Measurements from ENCODE around the gene HPCA. TPM values are rescaled to one million over a fixed set of nuclear protein-coding genes. Genes with fewer than 3 reads are reported as not detected.
A peak's percentile ranks its signal among the peaks of the same experiment; 100 is the strongest.

Gene HPCA
- total RNA-seq, 1 donor from 2014 or later = 0.86 TPM

DNA sequence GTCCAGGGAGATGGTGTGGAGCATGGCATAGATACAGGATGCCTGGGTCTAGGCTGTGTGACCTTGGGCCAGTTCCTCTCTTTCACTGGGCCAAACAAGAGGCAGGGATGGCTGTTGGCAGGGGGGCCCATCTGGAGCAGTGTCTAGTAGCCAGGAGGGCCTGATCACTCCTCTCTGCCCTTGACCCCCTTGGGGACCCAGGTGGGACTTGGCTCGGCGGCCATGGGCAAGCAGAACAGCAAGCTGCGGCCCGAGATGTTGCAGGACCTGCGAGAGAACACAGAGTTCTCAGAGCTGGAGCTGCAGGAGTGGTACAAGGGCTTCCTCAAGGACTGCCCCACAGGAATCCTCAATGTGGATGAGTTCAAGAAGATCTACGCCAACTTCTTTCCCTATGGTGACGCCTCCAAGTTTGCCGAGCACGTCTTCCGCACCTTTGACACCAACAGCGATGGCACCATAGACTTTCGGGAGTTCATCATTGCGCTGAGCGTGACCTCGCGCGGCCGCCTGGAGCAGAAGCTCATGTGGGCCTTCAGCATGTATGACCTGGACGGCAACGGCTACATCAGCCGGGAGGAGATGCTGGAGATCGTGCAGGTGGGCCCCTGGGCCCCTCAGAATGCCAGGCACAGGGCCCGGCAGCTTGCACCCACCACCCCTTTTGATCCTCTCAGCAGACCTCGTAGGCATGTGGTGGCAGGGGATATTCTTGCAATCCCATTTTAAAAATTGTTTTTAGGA, 2.6 kb downstream of the HPCA start:
- peaks cover 88% of the 10 kb centered on the region for H3K27me3 Mint-ChIP-seq (ENCODE audit: low read depth)
- H3K36me3 Mint-ChIP-seq (ENCODE audit: low read depth) = no peaks in the 10 kb centered on the region
- TF ChIP-seq CTCF (conservative IDR thresholded peaks at IDR 0.05) = no peak

DNA sequence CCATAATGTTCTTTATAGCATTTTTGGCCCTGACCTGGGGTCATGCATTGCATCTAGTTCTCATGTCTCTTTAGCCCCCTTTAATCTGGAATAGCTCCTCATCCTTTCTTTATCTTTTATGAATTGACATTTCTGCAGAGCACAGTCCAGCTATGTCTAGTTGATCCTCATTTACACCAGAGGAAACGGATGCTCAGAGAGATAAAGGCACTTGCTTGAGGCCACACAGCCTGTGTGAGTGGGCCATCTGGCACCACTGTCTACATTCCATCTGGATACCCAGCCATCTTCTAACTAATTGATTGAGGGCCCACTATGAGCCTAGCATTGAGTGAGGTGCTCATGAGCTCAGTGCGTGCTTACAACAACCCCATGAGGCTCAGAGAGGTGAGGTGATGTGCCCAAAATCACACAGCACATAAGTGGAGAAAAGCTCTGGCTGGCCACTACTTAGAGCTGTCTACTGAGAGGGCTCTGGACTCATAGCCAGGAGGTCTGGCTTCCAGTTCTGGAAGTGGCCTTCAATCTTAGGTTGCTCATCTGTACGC, 3.5 kb downstream of the HPCA start:
- Mint-ChIP-seq H3K9me3 (no peaks in the 10 kb centered on the region), H3K27ac (ENCODE audit: unreplicated experiment) (no peak overlapping the region), H3K27me3 (ENCODE audit: low read depth) (peaks cover 81% of the 10 kb centered on the region), H3K4me3 (peak overlapping the region; percentile 53), H3K4me1 (peaks cover 17% of the 10 kb centered on the region), H3K36me3 (ENCODE audit: low read depth) (no peaks in the 10 kb centered on the region)
- no peak for DNase-seq (ENCODE audit: low read depth, low spot score)
- TF ChIP-seq CTCF (conservative IDR thresholded peaks at IDR 0.05) = no peak

More for the DNA sequence above, 2.6 kb downstream of the HPCA start:
- Mint-ChIP-seq H3K9me3 (no peaks in the 10 kb centered on the region), H3K27ac (ENCODE audit: unreplicated experiment) (no peak overlapping the region), H3K4me3 (no peak overlapping the region), H3K4me1 (peaks cover 17% of the 10 kb centered on the region)
- no peak for DNase-seq (ENCODE audit: low read depth, low spot score)

DNA sequence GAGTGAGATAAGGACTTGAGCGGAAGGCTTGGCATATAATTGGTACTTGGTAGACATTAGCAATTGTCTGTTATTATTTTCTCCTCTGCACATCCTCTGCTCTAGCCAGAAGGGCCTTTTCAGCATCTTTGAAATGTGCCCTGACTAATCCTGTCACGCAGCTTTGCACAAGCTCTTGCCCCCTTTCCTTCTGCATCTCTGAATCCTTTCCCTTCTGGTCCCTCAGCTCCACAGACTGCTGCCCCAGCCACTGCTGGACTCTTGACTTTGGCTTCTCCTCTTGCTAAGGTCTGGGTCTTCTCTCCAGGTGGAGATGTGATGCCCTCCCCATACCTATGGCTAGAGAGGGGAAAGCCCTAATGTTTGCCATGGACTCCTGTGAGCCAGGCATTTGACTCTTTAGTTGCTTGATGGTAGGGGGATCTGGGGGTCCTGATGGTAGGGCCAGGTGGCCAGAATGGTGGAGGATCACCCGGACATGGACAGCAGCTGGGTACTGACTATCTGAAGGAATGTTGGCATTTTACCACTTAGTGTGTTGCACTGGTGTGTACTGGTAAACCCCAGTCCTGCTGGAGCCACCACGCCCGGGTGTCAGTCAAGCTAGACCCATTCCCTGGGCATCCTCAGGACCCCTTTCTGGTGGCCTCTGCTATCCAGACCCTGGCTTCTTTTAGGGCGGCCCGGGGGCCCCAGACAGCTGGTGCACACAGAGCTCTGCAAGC, 4.4 kb downstream of the HPCA start:
- peak overlapping the region; percentile 53 for H3K4me3 Mint-ChIP-seq
- no peaks in the 10 kb centered on the region for H3K9me3 Mint-ChIP-seq
- peaks cover 72% of the 10 kb centered on the region for H3K27me3 Mint-ChIP-seq (ENCODE audit: low read depth)
- TF ChIP-seq CTCF (conservative IDR thresholded peaks at IDR 0.05) = no peak
- peaks cover 11% of the 10 kb centered on the region for H3K4me1 Mint-ChIP-seq
- H3K27ac Mint-ChIP-seq (ENCODE audit: unreplicated experiment) = no peak overlapping the region
- no peaks in the 10 kb centered on the region for H3K36me3 Mint-ChIP-seq (ENCODE audit: low read depth)
- DNase-seq (ENCODE audit: low read depth, low spot score) = no peak

DNA sequence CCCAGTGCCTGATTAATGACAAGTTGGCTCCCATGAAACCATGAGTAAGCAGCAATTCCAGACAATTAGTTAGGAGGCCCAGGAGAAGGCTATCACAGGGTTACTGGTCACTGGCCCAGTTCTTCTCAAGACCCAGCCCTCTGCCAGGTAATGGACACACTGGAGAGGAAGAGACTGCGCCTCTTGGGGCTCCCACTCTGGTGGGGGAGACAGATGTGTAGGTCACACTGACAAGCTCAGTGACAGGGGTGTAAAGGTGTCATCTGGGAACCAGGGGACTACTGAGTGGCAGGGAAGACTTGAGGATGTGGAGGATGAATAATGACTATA, 4.9 kb downstream of the HPCA start:
- peaks cover 71% of the 10 kb centered on the region for H3K27me3 Mint-ChIP-seq (ENCODE audit: low read depth)

DNA sequence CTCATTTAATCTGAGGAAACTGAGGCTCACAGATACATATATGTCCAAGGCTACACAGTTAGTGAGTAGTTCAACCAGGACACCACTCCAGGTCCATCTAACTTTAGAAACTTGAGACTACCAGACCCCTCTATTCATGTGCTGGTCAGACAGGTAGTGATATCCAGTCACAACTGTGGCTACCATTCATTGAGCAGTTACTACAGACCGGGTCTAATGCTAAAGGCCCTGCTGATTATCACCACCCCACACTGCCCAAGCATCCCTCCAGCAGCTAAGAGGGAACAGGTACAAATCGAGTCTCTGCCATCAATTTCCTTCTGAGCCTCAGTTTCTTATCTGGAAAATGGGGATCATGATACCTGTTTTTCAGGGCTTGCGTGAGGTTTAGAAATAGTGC, 5.3 kb downstream of the HPCA start:
- H3K9me3 Mint-ChIP-seq = no peaks in the 10 kb centered on the region
- TF ChIP-seq CTCF (conservative IDR thresholded peaks at IDR 0.05) = no peak
- H3K4me3 Mint-ChIP-seq = peak overlapping the region; percentile 74
- peaks cover 11% of the 10 kb centered on the region for H3K4me1 Mint-ChIP-seq
- H3K36me3 Mint-ChIP-seq (ENCODE audit: low read depth) = no peaks in the 10 kb centered on the region
- no peak overlapping the region for H3K27ac Mint-ChIP-seq (ENCODE audit: unreplicated experiment)
- peaks cover 72% of the 10 kb centered on the region for H3K27me3 Mint-ChIP-seq (ENCODE audit: low read depth)
- DNase-seq (ENCODE audit: low read depth, low spot score) = no peak

More for the DNA sequence above, 4.9 kb downstream of the HPCA start:
- Mint-ChIP-seq H3K36me3 (ENCODE audit: low read depth) (no peaks in the 10 kb centered on the region), H3K27ac (ENCODE audit: unreplicated experiment) (no peak overlapping the region), H3K4me3 (peak overlapping the region; percentile 70), H3K4me1 (peaks cover 11% of the 10 kb centered on the region), H3K9me3 (no peaks in the 10 kb centered on the region)
- DNase-seq (ENCODE audit: low read depth, low spot score) = no peak
- TF ChIP-seq CTCF (conservative IDR thresholded peaks at IDR 0.05) = no peak

Data from neural crest cell (in vitro differentiated cells).